Measurements from ENCODE around the gene PPP2CA. TPM values are rescaled to one million over a fixed set of nuclear protein-coding genes. Genes with fewer than 3 reads are reported as not detected.
"Not testable (repeated sequence)": the region's sequence is repeated elsewhere in the genome, so short reads cannot be mapped to it uniquely, and the experiment has no call there.

PPP2CA gene
- total and polyA plus RNA-seq, 10 donors, result 23.5 to 175 (median 105) TPM

- 88 to 99% (median 95%) methylated on average over 6 of the region's 6 CpGs for WGBS, 5 donors
- TF ChIP-seq POLR2AphosphoS5 (IDR thresholded peaks at IDR 0.05) (no peak), CTCF (IDR thresholded peaks at IDR 0.05 in 8 of 11, conservative IDR thresholded peaks at IDR 0.05 in 3 of 11) (no peak), POLR2A (IDR thresholded peaks at IDR 0.05) (no peak)
- Histone ChIP-seq H3K4me3 (no peak overlapping the region), H3K27me3 (replicated peaks in 1 of 7) (no peaks in the 10 kb centered on the region), H3K4me1 (peaks cover 0 to 22% (median 0%) of the 10 kb centered on the region in 6 donors), H3K36me3 (peaks cover 2 to 100% (median 85%) of the 10 kb centered on the region in 6 donors), H3K9me3 (peaks cover 0 to 6% (median 0%) of the 10 kb centered on the region in 8 donors), H3K27ac (peak overlapping the region in 1 of 8 donors; percentile 13)
- intact Hi-C loops (cut with DNase I; ENCODE audit: low total_unique reads), result no loop called here
- DNase-seq, result peak; percentile 30
Measured at GRCh38 chr5:134161513-134162395, 64.1 kb downstream of the PPP2CA start.

- H3K4me3 ChIP-seq, result no peak overlapping the region
Measured at GRCh38 chr5:134153657-134154056, 72.2 kb downstream of the PPP2CA start.

GRCh38 chr5:134153241-134153640, 72.6 kb downstream of the PPP2CA start:
- Histone ChIP-seq H3K27me3 (replicated peaks in 1 of 7) (no peaks in the 10 kb centered on the region), H3K4me1 (peaks cover 4 to 37% (median 29%) of the 10 kb centered on the region in 6 donors), H3K27ac (no peak overlapping the region), H3K36me3 (peaks cover 2 to 100% (median 70%) of the 10 kb centered on the region in 6 donors), H3K4me3 (no peak overlapping the region), H3K9me3 (no peaks in the 10 kb centered on the region)
- intact Hi-C loops (cut with DNase I; ENCODE audit: low total_unique reads), result no loop called here
- no peak for DNase-seq
- 83 to 97% (median 95%) methylated on average over 3 of the region's 3 CpGs for WGBS, 5 donors
- TF ChIP-seq CTCF (IDR thresholded peaks at IDR 0.05 in 8 of 11, conservative IDR thresholded peaks at IDR 0.05 in 3 of 11) (no peak), POLR2A (IDR thresholded peaks at IDR 0.05) (no peak), POLR2AphosphoS5 (IDR thresholded peaks at IDR 0.05) (no peak)

More at GRCh38 chr5:134153657-134154056, 72.2 kb downstream of the PPP2CA start:
- peaks cover 4 to 37% (median 29%) of the 10 kb centered on the region in 6 donors for H3K4me1 ChIP-seq
- DNase-seq, result no peak
- no peak for TF ChIP-seq POLR2AphosphoS5 (IDR thresholded peaks at IDR 0.05)
- no peak for TF ChIP-seq POLR2A (IDR thresholded peaks at IDR 0.05)
- no peak for TF ChIP-seq CTCF (IDR thresholded peaks at IDR 0.05 in 8 of 11, conservative IDR thresholded peaks at IDR 0.05 in 3 of 11)
- no peaks in the 10 kb centered on the region for H3K9me3 ChIP-seq
- H3K36me3 ChIP-seq, result peaks cover 2 to 100% (median 71%) of the 10 kb centered on the region in 6 donors
- no peaks in the 10 kb centered on the region for H3K27me3 ChIP-seq (replicated peaks in 1 of 7)
- intact Hi-C loops (cut with DNase I; ENCODE audit: low total_unique reads), result no loop called here
- 85 to 100% (median 97%) methylated on average over 1 of the region's 1 CpG for WGBS, 5 donors
- H3K27ac ChIP-seq, result no peak overlapping the region

- DNase-seq, result peak; percentile 30
- intact Hi-C loops (cut with DNase I; ENCODE audit: low total_unique reads); H3K4me3 ChIP-seq; H3K27me3 ChIP-seq (replicated peaks in 1 of 7); H3K27ac ChIP-seq; H3K9me3 ChIP-seq: not testable (repeated sequence)
- H3K4me1 ChIP-seq, result peaks cover 4 to 39% (median 29%) of the 10 kb centered on the region in 6 donors
- TF ChIP-seq POLR2AphosphoS5 (IDR thresholded peaks at IDR 0.05), result peak in 2 of 3 donors; percentile 14 to 42
- WGBS, 5 donors, result 94 to 97% (median 97%) methylated on average over 15 of the region's 15 CpGs
- H3K36me3 ChIP-seq, result peaks cover 0 to 100% (median 68%) of the 10 kb centered on the region in 6 donors
Measured at GRCh38 chr5:134152173-134152832, 73.6 kb downstream of the PPP2CA start.

All from spleen (tissue), 11 donors.